ENCODE data around the gene SMARCC1. TPM values are rescaled to one million over a fixed set of nuclear protein-coding genes. Genes with fewer than 3 reads are reported as not detected.

The SMARCC1 gene
- total and polyA plus RNA-seq, 2 of the 4 experiments (the other 2 are of a cell fraction) = 18.6 to 39.6 TPM

GRCh38 chr3:47711596-47711995, 70.1 kb downstream of the SMARCC1 start:
- Histone ChIP-seq H2BK120ac (ENCODE audit: low read depth, low read length) (no peak overlapping the region), H2BK20ac (ENCODE audit: low read depth, low read length) (no peak overlapping the region), H3K4me1 (ENCODE audit: control insufficient read depth, insufficient read depth, low read length) (no peaks in the 10 kb centered on the region), H3K18ac (ENCODE audit: low read depth, low read length) (no peak overlapping the region), H3K9me1 (ENCODE audit: insufficient read depth, low read length) (no peaks in the 10 kb centered on the region), H3K36me3 (ENCODE audit: control insufficient read depth, insufficient read depth, low read length) (peaks cover 32% of the 10 kb centered on the region), H3K4me3 (ENCODE audit: insufficient read depth, low read depth, low read length) (no peak overlapping the region), H2AK5ac (ENCODE audit: low read depth, low read length) (no peak overlapping the region), H4K8ac (ENCODE audit: low read depth in 2 of 2, low read length in 2 of 2) (no peak overlapping the region), H3K14ac (replicated peaks; ENCODE audit: low read depth, low read length) (no peak overlapping the region), H2BK5ac (ENCODE audit: low read depth, low read length, poor library complexity, severe bottlenecking) (no peak overlapping the region), H4K20me1 (ENCODE audit: insufficient read depth, low read length) (no peaks in the 10 kb centered on the region), H3K9me3 (ENCODE audit: control insufficient read depth, insufficient read depth, low read length) (no peaks in the 10 kb centered on the region), H3K9ac (ENCODE audit: low read depth, low read length) (no peak overlapping the region), H2AK9ac (replicated peaks; ENCODE audit: low read depth, low read length, poor library complexity) (no peak overlapping the region), H3K23ac (ENCODE audit: low read depth, low read length) (no peak overlapping the region), H3K4me2 (ENCODE audit: low read depth, low read length) (no peak overlapping the region), H3K56ac (ENCODE audit: extremely low read depth, insufficient read depth, low read length) (no peak overlapping the region), H3K79me1 (ENCODE audit: low read depth in 1 of 2, low read length in 2 of 2) (peaks cover 16 to 34% of the 10 kb centered on the region in 2 experiments), H3K27me3 (ENCODE audit: control insufficient read depth, insufficient read depth, low read length) (no peaks in the 10 kb centered on the region), H4K91ac (ENCODE audit: insufficient read depth, low read depth, low read length) (no peak overlapping the region), H4K5ac (ENCODE audit: low read depth, low read length) (no peak overlapping the region), H2BK15ac (ENCODE audit: low read depth, low read length) (no peak overlapping the region), H3K4ac (ENCODE audit: low read depth, low read length) (no peak overlapping the region), H2AFZ (replicated peaks; ENCODE audit: low read length, poor library complexity) (no peak overlapping the region), H3K27ac (ENCODE audit: insufficient read depth, low read length) (no peak overlapping the region)
- dilution Hi-C loops (cut with HindIII; ENCODE audit: low sequenced_read_pairs, unreplicated experiment) = no loop called here
- TF ChIP-seq CHD1 (IDR thresholded peaks at IDR 0.05; ENCODE audit: low read depth, low read length) (no peak), BHLHE40 (IDR thresholded peaks at IDR 0.05; ENCODE audit: low read depth, low read length) (no peak), RCOR1 (IDR thresholded peaks at IDR 0.05; ENCODE audit: insufficient replicate concordance, low read length) (no peak), POLR2A (IDR thresholded peaks at IDR 0.05; ENCODE audit: low read depth, low read length) (no peak), CTCF (conservative IDR thresholded peaks at IDR 0.05; ENCODE audit: low read depth, low read length) (no peak), MXI1 (IDR thresholded peaks at IDR 0.05; ENCODE audit: borderline replicate concordance, low read depth, low read length) (no peak), SMC3 (IDR thresholded peaks at IDR 0.05; ENCODE audit: low read depth, low read length) (no peak), RAD21 (IDR thresholded peaks at IDR 0.05; ENCODE audit: low read length) (no peak), USF2 (IDR thresholded peaks at IDR 0.05; ENCODE audit: low read depth, low read length) (no peak), MAZ (IDR thresholded peaks at IDR 0.05; ENCODE audit: borderline replicate concordance, low read depth, low read length) (no peak), RFX5 (IDR thresholded peaks at IDR 0.05; ENCODE audit: low read depth, low read length) (no peak), NFE2L2 (IDR thresholded peaks at IDR 0.05; ENCODE audit: low read depth, low read length) (no peak), CEBPB (IDR thresholded peaks at IDR 0.05; ENCODE audit: low read depth, low read length) (no peak), ELK1 (IDR thresholded peaks at IDR 0.05; ENCODE audit: borderline replicate concordance, low read depth, low read length) (no peak), FOS (IDR thresholded peaks at IDR 0.05; ENCODE audit: low read depth, low read length) (no peak), MAFK (IDR thresholded peaks at IDR 0.05; ENCODE audit: low read depth, low read length) (no peak)
- POLR2A ChIA-PET (ENCODE audit: unreplicated experiment) = no interaction called here
- no CpG with 5 or more reads among the region's 3 CpGs for WGBS, 2 experiments (ENCODE audit: extremely low coverage in 2 of 2, insufficient read length in 1 of 2)
- BruUV-seq (replicated peaks) = no TSS peak
- ATAC-seq (ENCODE audit: low read depth) (no peak), DNase-seq (no peak)
- in situ Hi-C loops (cut with MboI; ENCODE audit: low sequenced_read_pairs) = no loop called here
- intact Hi-C loops (cut with micrococcal nuclease) = loop anchor here (10.0 kb wide), 1 partner anchor 63 kb away; no protein-coding TSS in a partner anchor
- CTCF ChIA-PET = no interaction called here
